ENCODE results near the gene PSMD13. TPM values are rescaled to one million over a fixed set of nuclear protein-coding genes. Genes with fewer than 3 reads are reported as not detected.
"Not testable (repeated sequence)": the region's sequence is repeated elsewhere in the genome, so short reads cannot be mapped to it uniquely, and the experiment has no call there.

PSMD13 gene
- polyA plus RNA-seq, 3 donors = 123 to 167 (median 143) TPM

DNA sequence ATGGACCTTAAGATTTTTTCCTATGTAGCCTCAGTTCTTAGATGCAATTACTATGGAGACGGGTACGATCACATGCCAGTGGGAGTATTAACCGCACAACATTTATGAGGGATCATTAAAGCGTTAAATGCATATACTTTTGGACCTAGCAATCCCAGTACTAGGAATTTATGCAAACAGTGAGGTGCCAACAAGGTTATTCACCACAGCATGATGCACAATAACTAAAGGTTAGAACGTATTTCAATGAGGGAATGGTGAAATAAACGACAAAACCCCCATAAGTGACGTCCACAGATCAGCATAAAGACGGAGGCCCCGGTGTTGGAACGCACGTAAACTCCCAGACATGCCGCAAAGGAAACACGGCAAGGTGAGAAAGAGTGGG lies 1.2 kb upstream of the PSMD13 start:
- peak; percentile 16 for DNase-seq

DNA sequence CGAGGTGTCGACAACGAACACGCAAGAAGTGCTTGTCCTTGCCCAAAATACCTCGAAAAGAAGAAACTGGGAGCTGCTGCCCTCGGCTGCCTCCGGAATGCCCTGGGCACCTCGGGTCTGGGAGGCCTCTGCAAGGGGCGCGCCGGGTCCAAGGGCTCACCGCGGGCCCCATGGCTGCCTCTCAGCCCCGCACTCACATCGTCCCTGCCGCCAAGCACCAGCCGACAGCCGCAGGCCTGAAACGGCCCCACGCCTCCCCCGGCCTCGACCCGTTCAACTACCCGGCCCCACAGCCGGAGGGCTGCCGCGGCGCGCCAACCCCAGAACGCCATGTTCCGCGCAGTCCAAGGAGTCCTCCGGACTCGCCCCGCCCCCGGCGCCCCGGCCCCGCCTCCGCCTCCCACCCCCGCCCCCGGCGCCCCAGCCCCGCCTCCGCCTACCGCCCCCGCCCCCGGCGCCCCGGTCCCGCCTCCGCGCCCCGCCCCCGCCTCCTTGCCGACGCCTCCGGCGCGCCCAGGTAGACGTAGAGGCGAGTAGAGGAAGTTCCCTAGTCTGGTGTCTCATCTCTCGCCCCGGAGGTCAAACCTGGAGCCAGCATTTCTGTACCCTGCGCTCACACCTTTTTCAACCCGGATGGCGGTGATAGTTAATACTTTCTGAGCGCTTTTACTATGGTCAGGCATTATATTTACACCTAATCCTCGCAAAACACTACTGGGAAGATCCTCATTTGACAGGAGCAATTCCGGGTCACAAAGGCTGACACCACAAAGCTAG lies 591 bp upstream of the PSMD13 start, which contains the start of gene SIRT3:
SIRT3 (minus strand) TSS at position 346 of the 777 bp plus-strand sequence; CDS start at position 332, 14 bp downstream.
- DNase-seq = peak; percentile 80

DNA sequence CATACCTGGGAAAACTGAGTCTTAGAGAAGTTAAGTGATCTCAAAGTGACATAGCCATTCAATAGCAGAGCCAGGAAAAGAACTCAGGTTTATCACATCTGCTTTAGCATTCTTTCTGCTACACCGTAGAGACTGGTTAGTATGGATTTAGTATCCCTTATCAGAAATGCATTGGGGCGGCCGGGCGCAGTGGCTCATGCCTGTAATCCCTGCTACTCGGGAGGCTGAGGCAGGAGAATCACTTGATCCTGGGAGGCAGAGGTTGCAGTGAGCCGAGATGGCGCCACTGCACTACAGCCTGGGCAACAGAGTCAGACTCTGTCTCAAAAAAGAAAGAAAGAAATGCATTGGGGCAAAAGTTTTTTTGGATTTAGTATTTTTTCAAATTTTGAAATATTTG lies 1.6 kb downstream of the PSMD13 start:
- DNase-seq = not testable (repeated sequence)

DNA sequence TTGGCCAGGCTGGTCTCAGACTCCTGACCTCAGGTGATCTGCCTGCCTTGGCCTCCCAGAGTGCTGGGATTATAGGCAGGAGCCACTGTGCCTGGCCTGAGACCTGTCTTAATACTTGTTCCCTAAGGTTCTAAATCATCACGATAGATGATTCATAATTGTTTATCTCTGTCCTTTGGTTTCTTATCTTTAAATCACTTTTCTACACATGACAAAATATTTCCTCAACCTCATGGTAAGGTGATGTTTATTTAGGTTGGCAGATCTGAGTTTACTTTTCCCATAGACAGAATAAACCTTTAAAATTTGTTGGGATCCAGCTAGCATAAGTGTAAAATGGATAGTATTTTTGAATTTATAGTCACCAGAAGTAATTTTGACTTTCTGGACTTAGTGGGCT lies 3.5 kb downstream of the PSMD13 start:
- no peak for DNase-seq

DNA sequence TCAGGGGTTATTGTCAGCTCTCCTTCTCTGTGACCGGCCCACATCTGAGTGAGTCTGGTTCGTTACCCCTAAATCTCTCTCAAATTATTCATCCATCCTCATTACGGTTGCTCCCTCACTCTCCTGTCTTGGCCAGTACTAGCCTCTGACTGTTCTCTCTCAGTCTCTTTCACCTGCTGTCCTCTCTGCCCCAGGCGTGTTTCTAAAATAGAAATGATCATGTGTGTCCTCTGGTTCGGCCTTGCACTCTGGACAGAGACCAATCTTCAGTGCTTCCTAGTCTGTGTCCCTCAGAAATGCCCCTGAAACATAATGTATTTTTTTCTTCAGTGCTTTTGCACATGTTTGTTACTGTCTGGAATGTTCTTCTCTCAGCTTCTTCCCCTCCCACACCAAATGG lies 4.9 kb downstream of the PSMD13 start:
- DNase-seq = no peak

DNA sequence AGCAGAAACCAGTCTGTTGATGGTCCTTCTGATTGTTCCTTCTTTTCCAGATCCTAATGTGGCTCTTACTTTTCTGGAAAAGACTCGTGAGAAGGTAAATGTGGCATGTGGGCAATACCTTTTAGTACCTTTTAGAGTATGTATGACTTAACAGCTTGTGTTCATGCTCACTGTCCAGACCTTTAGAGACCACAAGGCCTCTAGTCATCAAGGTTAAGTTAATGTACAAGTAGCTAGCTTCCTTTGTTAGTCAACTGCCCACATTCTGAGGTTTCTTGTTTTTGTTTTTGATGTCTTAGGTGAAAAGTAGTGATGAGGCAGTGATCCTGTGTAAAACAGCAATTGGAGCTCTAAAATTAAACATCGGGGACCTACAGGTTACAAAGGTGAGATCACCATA lies 7.6 kb downstream of the PSMD13 start:
- no peak for DNase-seq

DNA sequence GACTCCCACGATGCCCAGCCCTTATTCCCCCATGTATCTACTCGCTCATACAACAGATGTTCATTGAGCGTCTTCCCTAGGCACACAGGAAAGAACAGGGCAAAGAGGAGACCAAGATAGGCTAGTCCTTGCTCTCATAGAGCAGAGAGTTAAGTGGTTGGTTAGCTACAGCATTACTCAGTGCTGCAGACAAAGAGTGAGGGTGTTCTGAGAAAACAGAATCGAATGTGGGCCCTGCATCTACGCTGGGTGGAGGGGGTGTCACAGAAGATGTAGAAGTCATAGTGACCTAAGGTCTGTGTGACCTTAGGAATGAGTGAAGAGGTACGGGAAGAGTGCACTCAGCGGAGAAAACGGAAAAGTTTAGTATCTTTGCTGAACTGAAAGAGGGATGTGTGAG lies 12.3 kb downstream of the PSMD13 start:
- DNase-seq = no peak

DNA sequence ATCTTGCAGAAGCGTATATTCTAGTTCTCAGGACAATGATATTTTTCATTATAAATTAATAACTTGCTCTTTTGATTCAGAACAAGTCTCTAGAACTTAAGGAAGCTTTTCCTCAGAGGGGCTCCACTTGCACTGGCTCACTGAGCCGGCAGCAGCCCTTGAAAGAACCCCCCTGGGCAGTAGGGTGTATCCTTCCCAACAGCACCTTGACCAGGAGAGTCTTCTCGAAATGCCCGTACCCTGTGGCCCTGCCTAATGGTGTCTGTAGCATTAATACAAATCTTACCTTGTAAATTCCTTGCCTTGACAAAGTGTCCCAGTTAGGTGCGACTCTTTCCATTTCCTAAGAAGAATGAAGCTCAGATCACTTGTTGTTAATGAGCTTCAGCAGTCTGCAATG lies 13.5 kb downstream of the PSMD13 start:
- DNase-seq = no peak

DNA sequence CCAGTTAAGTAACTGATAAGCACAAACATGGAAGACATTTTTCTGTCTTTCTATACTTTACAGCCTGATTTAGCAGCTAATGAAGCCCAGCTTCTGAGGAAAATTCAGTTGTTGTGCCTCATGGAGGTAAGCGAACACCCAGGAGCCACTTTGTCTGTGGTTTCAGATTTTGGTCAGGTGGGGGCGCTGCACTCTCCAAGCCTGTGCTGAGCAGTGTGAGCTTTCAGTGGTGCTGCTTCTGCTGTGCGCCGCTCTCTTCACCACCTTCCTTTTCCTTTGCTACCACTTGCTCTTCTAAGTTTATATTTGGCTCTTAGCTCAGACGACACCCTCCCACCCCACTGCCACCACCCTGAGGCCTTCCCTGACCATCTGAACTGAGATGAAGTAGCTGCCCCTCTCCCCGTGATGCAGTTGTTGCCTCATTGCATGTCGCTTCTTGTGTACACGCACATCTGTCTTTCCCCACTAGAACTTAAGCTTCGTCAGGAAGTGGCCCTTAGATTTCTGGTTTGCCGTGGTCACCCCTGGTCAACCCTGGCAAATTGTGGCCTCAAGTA lies 14.0 kb downstream of the PSMD13 start:
- peak; percentile 30 for DNase-seq

DNA sequence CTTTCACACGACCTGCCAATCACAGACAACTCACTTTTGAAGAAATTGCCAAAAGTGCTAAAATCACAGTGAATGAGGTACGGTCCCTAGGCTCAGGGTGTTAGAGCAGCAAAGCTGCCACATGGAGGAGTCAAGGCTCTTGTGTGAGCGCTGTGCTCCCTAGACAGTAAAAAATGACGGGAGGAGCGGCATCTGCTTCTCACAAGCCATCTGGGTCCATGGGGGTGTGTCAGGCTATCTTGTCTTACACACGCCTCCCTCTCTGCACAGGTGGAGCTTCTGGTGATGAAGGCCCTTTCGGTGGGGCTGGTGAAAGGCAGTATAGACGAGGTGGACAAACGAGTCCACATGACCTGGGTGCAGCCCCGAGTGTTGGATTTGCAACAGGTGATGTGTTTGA lies 14.8 kb downstream of the PSMD13 start:
- no peak for DNase-seq

DNA sequence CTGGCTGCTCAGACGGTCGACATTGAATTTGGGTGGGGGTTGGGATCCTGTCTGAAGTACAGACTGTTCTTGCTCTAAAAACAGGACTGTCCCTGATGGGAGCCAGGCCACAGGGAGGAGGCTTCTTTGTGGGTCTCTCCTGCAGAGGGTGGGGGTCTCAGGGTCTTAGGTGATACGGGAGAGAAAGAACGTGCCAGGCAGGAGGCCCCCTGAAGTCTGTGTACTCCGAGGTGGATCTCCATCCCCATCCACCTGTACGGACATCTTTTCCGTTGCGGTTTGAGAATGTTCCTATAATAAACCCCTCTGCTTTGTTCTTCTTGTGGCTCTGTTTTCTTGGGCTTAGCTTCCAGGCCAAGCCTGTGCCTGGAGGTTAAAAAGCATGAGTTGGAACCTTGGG lies 15.9 kb downstream of the PSMD13 start:
- DNase-seq = no peak

DNA sequence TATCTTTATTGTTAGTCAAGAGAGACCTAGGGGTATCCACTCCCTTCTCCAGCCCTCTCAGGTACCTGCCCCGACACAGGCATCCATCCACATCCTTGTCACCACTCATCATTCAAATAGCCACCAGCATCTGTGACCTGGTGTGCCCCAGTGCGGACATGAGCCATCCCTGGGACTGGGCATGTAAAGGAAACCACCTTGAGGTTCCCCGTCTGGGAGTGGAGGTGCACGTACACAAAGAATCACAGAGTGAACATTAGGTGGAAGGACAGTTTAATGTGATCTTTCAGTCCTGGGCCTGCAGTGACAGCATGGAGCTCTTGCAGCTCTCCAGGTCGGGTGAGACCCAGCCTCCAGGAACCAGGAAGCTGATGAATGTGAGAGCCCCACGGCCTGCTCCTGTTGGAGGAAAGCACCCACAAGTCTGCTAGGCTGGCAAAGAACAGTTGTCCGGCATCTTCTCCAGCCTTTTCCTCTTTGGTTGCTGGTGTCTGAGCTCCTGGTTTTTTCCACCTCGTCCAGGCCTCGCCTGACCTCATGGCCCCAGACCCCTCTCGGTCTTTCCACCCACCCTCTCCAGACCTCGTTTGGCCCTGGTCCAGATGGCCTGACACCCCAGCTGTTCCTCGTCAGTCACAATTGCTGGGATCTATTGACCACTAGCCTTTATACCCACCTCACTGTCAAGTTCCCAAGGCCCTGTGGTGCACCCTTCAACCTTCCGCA lies 16.5 kb downstream of the PSMD13 start:
- no peak for DNase-seq

DNA sequence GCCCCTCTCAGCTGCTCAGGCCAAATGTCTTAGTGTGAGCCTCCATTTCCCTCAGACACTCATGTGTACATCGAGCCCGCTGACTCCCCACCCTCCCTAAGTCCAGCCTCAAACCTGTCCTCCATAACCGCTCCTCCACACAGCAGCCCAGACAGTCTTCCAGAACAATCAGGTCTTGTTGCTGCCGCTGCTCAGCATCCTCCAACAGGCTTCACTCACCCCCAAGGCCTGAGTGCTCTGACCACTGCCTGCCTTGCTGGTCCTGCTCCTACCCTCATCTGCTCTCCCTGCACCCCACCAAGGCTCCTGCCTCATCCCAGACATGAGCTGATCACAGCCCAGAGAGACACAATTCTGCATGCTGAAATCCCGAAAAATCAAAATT lies 17.1 kb downstream of the PSMD13 start:
- no peak for DNase-seq

DNA sequence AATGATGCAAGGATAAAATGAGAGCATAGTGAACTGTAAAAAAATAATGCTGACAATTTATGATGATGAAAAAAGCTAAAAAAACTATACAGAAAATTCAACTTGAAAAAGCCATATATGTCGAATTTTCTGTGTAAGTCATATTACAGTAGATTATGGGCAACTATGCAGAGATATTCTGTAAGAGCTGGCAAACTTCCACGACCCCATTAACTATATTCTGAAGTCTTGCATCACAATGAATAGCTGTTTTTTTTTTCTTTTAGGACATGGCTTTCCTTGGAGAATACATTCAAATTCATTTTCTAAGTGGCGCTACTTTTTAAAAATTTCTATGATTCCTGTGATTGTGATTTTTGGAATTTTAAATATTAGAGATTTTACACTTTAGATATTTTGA lies 18.4 kb downstream of the PSMD13 start:
- no peak for DNase-seq

DNA sequence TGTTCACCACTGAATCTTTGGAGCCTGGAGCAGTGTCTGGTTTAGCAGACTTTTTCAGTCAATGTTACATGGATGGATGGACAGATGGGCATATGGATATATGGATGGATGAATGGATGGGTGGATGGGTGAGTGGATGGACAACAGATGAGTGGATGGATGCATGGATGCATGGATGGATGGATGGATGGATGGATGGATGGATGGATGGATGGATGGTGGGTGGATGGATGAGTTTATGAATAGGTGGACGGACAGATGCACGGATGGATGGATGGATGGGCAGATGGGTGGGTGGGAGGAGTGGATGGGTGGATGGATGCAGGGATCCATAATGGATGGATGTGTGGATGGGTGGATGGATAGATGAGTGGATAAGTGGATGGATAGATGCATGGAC lies 19.0 kb downstream of the PSMD13 start:
- DNase-seq = no peak

DNA sequence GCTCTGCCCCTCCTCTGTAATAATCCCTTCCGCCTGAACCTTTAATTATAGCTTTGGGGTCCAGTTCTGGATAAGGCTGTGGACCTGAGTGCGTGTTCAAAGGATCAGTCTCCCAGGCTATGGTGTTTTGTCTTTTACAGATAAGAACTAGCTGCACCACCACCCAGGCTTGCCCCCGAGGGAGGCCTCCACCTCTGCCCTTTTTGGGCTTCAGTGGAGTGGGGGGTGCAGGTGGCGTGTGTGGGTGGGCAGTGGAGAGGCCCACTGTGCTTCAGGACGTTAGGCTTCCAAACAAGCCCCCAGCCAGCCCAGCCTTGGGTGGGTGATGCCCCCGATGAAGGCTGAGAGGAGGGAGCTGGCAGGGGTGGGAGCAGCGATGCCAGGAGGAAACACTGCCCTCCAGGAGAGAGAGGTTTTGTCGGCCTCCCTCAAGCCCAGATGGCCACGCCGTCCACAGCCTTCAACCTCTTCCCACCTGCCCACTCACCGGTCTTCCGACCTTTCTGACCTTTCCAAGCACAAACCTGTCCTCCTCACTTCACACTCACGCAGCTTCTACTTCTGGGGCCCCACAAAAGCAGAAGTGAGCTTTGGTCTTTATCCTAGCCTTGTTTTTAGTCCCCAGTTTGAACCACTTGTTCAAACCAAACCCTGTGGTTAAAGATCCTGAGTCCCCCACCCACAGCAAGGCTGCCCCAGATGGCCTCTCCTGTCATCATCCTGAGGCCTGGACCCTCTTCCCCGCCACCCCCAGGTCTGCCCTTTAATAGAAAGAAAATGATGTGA lies 20.4 kb downstream of the PSMD13 start:
- DNase-seq = no peak

DNA sequence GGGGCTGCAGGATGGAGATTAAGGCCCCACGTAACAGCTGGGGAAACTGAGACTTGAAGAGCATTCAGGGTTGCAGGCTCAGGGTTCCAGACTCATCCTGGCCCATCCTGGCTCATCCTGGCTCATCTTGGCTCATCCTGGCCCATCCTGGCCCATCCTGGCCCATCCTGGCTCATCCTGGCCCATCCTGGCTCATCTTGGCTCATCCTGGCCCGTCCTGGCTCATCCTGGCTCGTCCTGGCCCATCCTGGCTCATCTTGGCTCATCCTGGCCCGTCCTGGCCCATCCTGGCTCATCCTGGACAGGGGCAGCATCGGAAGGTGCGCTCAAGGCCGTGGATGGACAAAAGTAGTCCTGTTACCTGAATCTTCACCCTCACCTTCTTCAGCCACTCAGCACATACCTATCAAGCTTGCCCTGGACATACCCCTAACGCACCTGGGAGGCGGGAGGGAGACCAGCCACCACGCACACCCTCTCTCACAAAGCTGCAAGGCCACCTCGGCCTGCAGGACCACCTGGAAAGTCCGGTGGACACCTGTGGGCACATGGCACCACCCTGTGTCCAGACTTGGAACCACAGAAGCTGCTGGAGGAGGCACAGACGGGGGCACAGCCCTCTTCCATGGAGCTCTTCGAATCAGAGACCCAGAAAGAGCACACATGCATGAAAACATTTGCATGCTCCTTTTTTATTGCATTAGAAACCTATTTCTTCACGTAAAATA lies 21.2 kb downstream of the PSMD13 start:
- DNase-seq = no peak

DNA sequence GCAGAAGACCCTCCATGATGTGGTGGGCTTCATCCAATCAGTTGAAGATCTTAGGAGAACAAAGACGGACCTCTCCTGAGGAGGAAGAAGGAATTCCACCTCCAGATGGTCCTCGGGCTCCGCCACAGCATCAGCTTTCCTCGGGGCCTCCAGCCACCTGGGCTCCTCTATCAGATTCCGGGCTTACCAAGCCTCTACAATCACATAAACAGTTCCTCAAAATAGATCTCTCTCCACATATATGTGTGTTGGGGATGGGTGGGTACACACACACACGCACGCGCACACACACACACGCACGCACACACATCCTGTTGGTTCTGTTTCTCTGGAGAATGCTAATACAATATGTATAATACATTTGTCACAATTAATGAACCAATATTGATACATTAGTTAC lies 22.6 kb downstream of the PSMD13 start:
- no peak for DNase-seq

DNA sequence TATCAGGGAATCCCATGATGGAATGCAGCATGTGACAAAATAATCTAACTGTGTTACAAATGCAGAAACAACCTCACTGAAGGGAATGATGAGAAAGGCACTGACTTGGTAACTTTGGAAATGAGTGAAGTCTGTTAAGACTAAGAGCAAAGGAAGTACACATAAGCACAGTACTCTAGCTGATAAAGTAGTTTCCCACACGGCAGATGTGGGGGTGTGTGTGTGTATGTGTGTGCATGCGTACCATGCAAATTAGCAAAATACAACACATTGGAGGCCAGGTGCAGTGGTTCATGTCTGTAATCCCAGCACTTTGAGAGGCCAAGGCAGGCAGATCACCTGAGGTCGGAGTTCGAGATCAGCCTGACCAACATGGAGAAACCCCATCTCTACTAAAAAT lies 24.8 kb downstream of the PSMD13 start:
- no peak for DNase-seq

DNA sequence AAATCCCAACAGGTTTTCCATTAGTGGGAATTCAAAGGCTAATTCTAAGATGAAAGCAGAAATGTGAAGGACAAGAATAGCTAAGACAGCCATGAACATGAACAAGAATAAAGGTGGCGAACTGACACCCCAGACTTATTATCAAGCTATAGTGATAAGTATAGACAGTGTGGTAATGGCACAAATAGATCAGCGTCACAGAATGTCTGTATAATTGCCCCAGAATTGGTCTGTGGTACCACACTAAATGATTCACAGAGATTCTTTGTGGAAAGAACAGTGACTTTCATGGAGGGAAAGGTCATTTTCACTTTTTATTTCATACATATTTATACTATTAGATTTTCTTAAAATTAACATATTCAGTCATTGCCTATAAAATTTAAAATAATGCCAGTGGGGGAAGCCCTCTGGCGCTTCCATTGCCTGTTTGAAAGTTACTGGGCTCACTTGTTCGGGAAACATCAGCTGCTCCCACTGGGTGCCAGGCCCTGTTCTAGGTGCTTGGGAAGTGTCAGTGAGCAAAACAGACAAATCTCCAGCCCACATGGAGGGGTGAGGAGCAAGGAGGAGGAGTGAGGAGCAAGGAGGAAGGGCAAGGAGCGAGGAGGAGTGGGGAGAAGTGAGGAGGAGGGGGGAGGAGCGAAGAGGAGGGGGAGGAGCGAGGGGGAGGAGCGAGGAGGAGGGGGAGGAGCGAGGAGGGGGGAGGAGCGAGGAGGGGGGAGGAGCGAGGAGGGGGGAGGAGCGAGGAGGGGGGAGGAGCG lies 30.1 kb downstream of the PSMD13 start:
- DNase-seq = no peak

DNA sequence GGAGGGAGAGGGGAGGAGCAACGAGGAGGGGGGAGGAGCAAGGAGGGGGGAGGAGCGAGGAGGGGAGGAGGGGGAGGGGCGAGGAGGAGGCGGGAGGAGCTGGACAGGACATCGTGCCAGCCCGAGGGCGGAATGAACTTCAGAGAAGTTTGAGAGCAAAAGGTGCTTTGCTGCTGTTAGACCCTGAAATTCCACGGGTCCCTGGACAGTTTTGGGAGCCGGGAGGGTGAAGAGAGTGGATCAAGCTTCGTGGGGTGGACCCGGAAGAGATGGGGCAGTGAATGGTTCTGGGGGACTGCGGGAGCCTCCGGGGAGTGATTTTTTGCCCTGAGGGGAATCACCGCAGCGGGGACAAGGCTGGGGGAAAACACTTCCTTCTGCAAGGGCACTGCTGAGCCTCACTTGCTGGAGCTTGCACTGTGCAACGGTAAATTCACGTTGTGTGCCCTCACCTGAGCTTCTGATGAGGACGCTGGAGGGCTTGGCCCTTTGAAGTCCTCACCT lies 30.8 kb downstream of the PSMD13 start:
- no peak for DNase-seq

Data from renal pelvis (tissue), 4 donors.